ENCODE measurements around the gene PRG2. TPM values are rescaled to one million over a fixed set of nuclear protein-coding genes. Genes with fewer than 3 reads are reported as not detected.

The PRG2 gene
- total RNA-seq, 1 donor = not detected

DNA sequence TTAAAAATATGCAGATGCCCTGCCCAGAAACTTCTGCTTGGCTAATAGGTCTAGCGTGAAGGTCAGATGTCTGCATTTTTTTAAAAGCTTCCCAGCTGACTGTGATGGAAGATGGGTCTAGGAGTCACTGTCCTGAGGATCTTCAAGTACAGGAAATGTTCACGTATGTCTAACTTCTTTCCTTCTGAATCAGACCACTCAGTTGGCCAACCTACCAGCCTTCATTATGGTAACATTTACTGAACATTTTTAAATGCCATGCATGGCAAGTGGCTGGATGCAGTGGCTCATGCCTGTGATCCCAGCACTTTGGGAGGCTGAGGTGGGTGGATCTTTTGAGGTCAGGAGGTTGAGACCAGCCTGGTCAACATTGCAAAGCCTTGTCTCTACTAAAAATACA lies 1.1 kb upstream of the PRG2 start:
- DNase-seq (ENCODE audit: low read depth) = no peak
- no peak for TF ChIP-seq CTCF (IDR thresholded peaks at IDR 0.05; ENCODE audit: insufficient read depth, low read depth, low read length)
- H3K4me3 ChIP-seq (ENCODE audit: low read depth, low read length) = no peak overlapping the region

GRCh38 chr11:57391111-57391510 lies 661 bp upstream of the PRG2 start:
- no peak overlapping the region for H3K4me3 ChIP-seq (ENCODE audit: low read depth, low read length)
- DNase-seq (ENCODE audit: low read depth) = no peak
- TF ChIP-seq CTCF (IDR thresholded peaks at IDR 0.05; ENCODE audit: insufficient read depth, low read depth, low read length) = no peak

DNA sequence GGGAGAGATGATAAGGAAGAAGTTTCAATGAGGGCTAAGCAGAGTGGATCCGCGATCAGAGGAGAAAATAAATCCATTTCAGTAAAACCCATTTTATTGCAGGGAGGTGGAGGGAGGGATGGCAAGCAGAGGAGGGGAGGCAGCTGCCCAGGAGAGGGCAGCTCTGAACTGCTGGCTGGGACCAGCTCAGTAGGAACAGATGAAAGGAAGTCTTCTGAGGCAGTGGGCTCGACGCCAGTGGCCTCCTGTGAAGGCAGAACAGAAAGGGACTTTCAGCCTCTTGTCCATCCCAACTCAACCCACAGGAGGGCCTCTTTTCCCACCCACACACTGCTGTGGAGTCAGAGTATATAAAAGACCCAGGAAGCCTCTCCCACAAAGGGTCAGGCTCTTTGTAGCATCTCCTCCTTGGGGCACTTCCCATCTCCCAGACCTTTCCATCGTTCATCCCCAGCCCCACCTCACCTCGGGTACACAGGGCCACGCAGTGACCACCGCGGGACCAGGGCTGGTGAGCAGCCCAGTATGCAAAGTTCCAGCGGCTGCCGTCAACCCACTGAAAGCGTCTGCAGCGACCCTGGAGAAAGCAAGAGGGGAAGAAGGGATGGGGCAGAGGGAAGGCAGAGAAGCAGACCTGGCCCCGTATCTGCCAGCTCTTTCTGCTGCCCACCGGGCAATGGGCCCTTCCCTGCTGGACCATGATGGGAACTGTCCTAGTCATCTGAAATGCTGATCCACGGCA lies 3.0 kb downstream of the PRG2 start:
- TF ChIP-seq CTCF (IDR thresholded peaks at IDR 0.05; ENCODE audit: insufficient read depth, low read depth, low read length) = no peak
- no peak overlapping the region for H3K4me3 ChIP-seq (ENCODE audit: low read depth, low read length)
- no peak for DNase-seq (ENCODE audit: low read depth)

DNA sequence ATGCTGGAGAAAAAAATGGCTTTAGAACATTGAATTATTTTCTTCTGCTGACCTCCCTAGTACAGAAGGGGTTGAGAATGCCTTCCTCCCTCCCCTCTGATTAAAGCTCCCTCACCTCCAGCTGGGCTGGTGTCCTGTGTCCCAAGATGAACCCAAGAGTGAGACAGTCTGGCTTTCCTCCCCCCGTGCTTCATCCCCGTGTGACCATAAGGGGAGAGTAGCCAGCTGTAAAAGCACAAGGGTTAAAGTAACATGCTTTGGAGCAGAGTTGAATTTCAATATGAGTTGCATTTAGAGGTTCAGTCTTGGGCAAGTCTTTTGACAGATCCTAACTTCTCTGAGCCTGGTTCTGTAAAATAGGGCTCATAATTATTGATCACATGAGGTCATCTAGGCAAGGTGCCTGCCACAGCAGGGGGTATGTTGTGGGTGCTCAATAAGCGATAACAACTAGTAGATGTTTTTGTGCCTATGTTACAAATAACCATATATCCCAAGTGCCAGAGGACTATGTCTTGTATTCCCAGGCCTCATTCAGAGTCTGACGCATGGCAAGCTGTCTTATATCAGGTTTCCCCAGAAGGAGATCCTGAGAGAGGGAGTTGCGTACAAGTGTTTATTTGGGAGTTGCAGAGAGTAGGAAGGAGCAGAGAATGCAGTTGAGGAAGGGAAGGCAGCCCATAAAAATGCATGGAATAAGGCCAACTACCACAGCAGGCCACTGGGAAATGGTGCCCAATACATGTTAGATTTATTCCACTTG lies 4.1 kb downstream of the PRG2 start:
- DNase-seq (ENCODE audit: low read depth) = no peak
- no peak for TF ChIP-seq CTCF (IDR thresholded peaks at IDR 0.05; ENCODE audit: insufficient read depth, low read depth, low read length)
- no peak overlapping the region for H3K4me3 ChIP-seq (ENCODE audit: low read depth, low read length)

DNA sequence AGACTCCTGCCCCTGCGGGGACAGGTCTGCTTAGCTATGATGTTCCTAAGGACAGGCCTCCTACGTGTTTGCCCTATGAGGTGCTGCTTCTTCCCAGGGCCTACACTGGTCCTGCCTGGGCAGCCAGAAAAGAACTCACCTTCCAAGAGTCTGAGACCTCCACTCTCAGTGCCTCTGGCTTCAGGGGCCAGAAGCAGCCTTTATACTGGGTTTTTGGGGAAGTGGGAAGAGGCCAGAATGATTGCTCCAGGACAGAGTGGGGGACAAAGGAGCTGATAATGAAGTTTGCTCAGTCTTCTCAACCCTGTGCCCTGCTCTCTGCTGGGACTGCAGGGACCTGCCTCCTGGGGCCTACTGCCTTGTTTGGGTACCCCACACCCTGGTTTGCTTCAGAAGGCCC lies 9.5 kb downstream of the PRG2 start, which contains the start of gene PRG3:
Gene PRG3, minus strand, starts transcription at position 176 of the 400 bp plus-strand sequence. CDS start 442 bp downstream, outside the sequence.
- no peak for TF ChIP-seq CTCF (IDR thresholded peaks at IDR 0.05; ENCODE audit: insufficient read depth, low read depth, low read length)
- no peak for DNase-seq (ENCODE audit: low read depth)
- H3K4me3 ChIP-seq (ENCODE audit: low read depth, low read length) = no peak within 1 kb of the TSS

- peak; percentile 23 for DNase-seq (ENCODE audit: low read depth)
- H3K4me3 ChIP-seq (ENCODE audit: low read depth, low read length) = no peak overlapping the region
- no peak for TF ChIP-seq CTCF (IDR thresholded peaks at IDR 0.05; ENCODE audit: insufficient read depth, low read depth, low read length)
Measured at GRCh38 chr11:57379732-57380131, 10.7 kb downstream of the PRG2 start.

All from fibroblast of villous mesenchyme (primary cell).